ENCODE data around the gene SCUBE1.

GRCh38 chr22:43168471-43169309 is 174.5 kb downstream of the SCUBE1 start:
- TF ChIP-seq RAD21 (IDR thresholded peaks at IDR 0.05; ENCODE audit: low read depth): no peak
- no peak for TF ChIP-seq USF1 (IDR thresholded peaks at IDR 0.05)
- TF ChIP-seq YY1 (IDR thresholded peaks at IDR 0.05; ENCODE audit: low read depth): no peak
